GM12872 (cell line): ENCODE results near the gene WWOX.

ENCODE experiments used
- TF ChIP-seq, protein P1 (sequence below): IDR thresholded peaks from 3 replicates; pipeline ENCODE4 v1.5.1; 2011; ENCODE audit warnings: low read depth, mild to moderate bottlenecking, low read length, moderate library complexity; ENCODE audit not compliant: insufficient read depth

Gene WWOX

GRCh38 chr16:79093554-79093967 is 994.1 kb downstream of the WWOX start:
- TF ChIP-seq, protein P1, sequence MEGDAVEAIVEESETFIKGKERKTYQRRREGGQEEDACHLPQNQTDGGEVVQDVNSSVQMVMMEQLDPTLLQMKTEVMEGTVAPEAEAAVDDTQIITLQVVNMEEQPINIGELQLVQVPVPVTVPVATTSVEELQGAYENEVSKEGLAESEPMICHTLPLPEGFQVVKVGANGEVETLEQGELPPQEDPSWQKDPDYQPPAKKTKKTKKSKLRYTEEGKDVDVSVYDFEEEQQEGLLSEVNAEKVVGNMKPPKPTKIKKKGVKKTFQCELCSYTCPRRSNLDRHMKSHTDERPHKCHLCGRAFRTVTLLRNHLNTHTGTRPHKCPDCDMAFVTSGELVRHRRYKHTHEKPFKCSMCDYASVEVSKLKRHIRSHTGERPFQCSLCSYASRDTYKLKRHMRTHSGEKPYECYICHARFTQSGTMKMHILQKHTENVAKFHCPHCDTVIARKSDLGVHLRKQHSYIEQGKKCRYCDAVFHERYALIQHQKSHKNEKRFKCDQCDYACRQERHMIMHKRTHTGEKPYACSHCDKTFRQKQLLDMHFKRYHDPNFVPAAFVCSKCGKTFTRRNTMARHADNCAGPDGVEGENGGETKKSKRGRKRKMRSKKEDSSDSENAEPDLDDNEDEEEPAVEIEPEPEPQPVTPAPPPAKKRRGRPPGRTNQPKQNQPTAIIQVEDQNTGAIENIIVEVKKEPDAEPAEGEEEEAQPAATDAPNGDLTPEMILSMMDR = no peak

- TF ChIP-seq, protein P1 = no peak
These were observed 996.8 kb downstream of the WWOX start for GRCh38 chr16:79096246-79096645.

GRCh38 chr16:79097166-79097565 is 997.7 kb downstream of the WWOX start:
- TF ChIP-seq, protein P1 = no peak

GRCh38 chr16:79097771-79098170 is 998.3 kb downstream of the WWOX start:
- TF ChIP-seq, protein P1 = no peak

GRCh38 chr16:79098907-79099306 is 999.5 kb downstream of the WWOX start:
- TF ChIP-seq, protein P1 = no peak

DNA sequence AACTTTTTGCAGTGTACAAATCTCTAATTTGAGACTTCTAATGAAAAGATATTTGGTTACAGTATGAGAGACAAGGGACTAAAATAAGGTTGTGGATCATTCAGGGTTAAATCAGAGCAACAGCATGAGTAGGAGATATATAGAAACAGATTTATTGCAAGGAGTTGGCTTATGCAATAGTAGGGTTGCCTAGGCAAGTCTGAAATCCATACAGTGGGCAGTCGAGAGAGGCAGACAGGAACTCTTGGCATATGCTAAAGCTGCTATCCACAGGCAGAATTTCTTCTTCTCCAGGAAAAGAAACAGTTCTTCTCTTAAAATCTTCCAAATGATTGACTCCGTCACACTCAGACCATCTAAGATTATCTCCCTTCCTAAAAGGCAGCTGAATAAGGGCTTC is 1000.3 kb downstream of the WWOX start:
- TF ChIP-seq, protein P1 = no peak

DNA sequence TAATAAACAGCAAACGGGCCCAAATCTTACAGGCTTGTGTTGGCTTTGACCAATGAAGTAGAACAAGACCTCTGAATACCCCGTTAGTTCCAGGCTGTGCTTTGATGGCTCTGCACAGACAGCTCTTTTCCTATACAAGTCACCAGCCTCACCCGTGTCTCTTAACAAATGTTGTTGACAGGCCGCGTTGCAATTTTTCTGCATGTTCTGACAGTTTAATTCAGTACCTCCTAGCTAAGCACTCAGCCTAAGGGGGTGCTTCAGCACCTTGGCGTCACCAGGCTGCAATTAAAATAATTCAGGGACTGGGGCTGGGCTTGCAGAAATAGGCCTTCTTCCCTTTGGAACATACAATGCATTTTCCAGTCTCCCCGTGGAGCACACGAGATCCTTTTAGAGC is 1001.0 kb downstream of the WWOX start:
- TF ChIP-seq, protein P1 = no peak

DNA sequence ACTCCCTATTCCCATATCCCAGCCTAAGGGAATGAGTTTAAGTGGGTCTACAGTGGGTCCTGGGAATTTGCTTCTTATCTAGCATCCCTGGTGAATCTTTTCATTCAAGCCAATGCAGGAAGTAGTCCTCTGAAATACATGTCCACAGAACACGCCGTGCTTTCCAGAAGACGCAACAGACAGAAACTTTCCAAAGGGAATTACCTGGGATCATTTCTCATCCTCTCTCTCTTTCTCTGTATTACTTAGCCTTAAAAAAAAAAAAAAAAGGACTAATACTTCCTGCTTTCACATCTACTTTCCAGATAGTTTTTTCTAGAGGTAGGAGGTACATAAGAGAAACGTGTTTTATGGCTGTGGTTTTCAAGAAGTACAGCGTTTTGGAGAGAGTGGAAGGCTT is 1002.0 kb downstream of the WWOX start:
- TF ChIP-seq, protein P1 = no peak
